Endothelial cell of umbilical vein (primary cell): ENCODE results near the gene KCNJ2. TPM values are rescaled to one million over a fixed set of nuclear protein-coding genes. Genes with fewer than 3 reads are reported as not detected.

Source experiments
- BruUV-seq: library from RNA; stranded (reverse); fragments of 400-500 nt; replicated peaks from 2 replicates; lab custom pipeline; 2021; lab: Mats Ljungman, UMichigan
- CTCF ChIA-PET: fragments of 300-600, 350-600 bp; sonication (Branson Sonifier 250); formaldehyde crosslinking; loops from one replicate; lab custom pipeline; 2021; ENCODE audit warnings: antibody characterized with exemption, inconsistent platforms; lab: Charles Lee
- POLR2A ChIA-PET: fragments of 300-600, 350-600 bp; sonication (Branson Sonifier 250); formaldehyde crosslinking; loops from one replicate; lab custom pipeline; 2021; ENCODE audit warnings: antibody characterized with exemption, inconsistent platforms; lab: Charles Lee
- DNase-seq: peaks from one replicate; pipeline ENCODE4 v3.0.0-alpha.2; 2011; ENCODE audit warnings: low read depth, low spot score
- FAIRE-seq: peaks from 2 replicates; lab custom pipeline; 2011; peaks lifted over from hg19 to GRCh38; lab: Jason Lieb, UNC
- H2AFZ ChIP-seq: 2 replicates; pipeline ENCODE4 v1.6.0; 2012; ENCODE audit warnings: low read depth, low read length, control low read depth, inconsistent platforms
- H3K27ac ChIP-seq: 2 replicates; pipeline ENCODE4 v1.5.1; 2011; ENCODE audit warnings: low read depth, mild to moderate bottlenecking, control low read depth, low read length, moderate library complexity; ENCODE audit not compliant: insufficient read depth
- H3K27me3 ChIP-seq, 2 experiments: 2 replicates each; pipeline versions ENCODE4 v1.6.0 to v1.6.1; 2011; ENCODE audit warnings: low read length in 2 of 2, mixed read lengths in 1 of 2; ENCODE audit not compliant: control insufficient read depth in 2 of 2, insufficient read depth in 2 of 2
- H3K36me3 ChIP-seq, 2 experiments: 2 replicates in 1 of 2; 3 replicates in 1 of 2; pipeline ENCODE4 v1.5.1; 2011; ENCODE audit warnings: low read length in 2 of 2, mild to moderate bottlenecking in 1 of 2, moderate library complexity in 1 of 2; ENCODE audit not compliant: control insufficient read depth in 2 of 2, insufficient read depth in 2 of 2; ENCODE audit errors: extremely low read depth in 1 of 2
- H3K4me1 ChIP-seq: 3 replicates; pipeline ENCODE4 v1.5.1; 2011; ENCODE audit warnings: mild to moderate bottlenecking, low read length; ENCODE audit not compliant: control insufficient read depth, insufficient read depth; ENCODE audit errors: extremely low read depth
- H3K4me2 ChIP-seq: 2 replicates; pipeline ENCODE4 v1.6.1; 2011; ENCODE audit warnings: low read length, control low read depth, mixed read lengths; ENCODE audit not compliant: insufficient read depth
- H3K4me3 ChIP-seq, 3 experiments: fragments of 200-600 bp in 1 of 3; sonication (generic), shearing (Covaris generic) in 1 of 3; replicated peaks in 1 of 3; 2 replicates each; pipeline ENCODE4 v1.5.1; 2011 to 2016; ENCODE audit warnings: control low read depth in 3 of 3, low read length in 3 of 3, mild to moderate bottlenecking in 2 of 3, inconsistent platforms in 1 of 3, low read depth in 1 of 3, moderate library complexity in 1 of 3; ENCODE audit not compliant: insufficient read depth in 1 of 3
- H3K79me2 ChIP-seq: 2 replicates; pipeline ENCODE4 v1.6.0; 2012; ENCODE audit warnings: low read length, inconsistent platforms; ENCODE audit not compliant: control insufficient read depth, insufficient read depth
- H3K9ac ChIP-seq: replicated peaks from 2 replicates; pipeline ENCODE3; 2011; ENCODE audit warnings: low read length, control low read depth; ENCODE audit not compliant: insufficient read depth; ENCODE audit errors: extremely low read depth
- H3K9me1 ChIP-seq: replicated peaks from 3 replicates; pipeline ENCODE4 v1.6.0; 2011; ENCODE audit warnings: mild to moderate bottlenecking, low read length; ENCODE audit not compliant: control insufficient read depth, insufficient read depth; ENCODE audit errors: extremely low read depth
- H3K9me3 ChIP-seq: replicated peaks from 2 replicates; pipeline ENCODE4 v1.5.1; 2012; ENCODE audit warnings: low read length, inconsistent platforms; ENCODE audit not compliant: control insufficient read depth, insufficient read depth
- H4K20me1 ChIP-seq: replicated peaks from 2 replicates; pipeline ENCODE3; 2011; ENCODE audit warnings: mild to moderate bottlenecking, low read length; ENCODE audit not compliant: control insufficient read depth, insufficient read depth; ENCODE audit errors: extremely low read depth
- CTCF ChIP-seq, 2 donors: IDR thresholded peaks; 1 replicate in 1 of 2; 2 replicates in 1 of 2; pipeline ENCODE4 v1.5.1; 2011; ENCODE audit warnings: low read length in 2 of 2, mild to moderate bottlenecking in 2 of 2, moderate library complexity in 2 of 2, control low read depth in 1 of 2, inconsistent platforms in 1 of 2, low read depth in 1 of 2; ENCODE audit not compliant: insufficient read depth in 1 of 2; ENCODE audit errors: extremely low read depth in 1 of 2
- FOS ChIP-seq: IDR thresholded peaks from 2 replicates; pipeline ENCODE4 v1.6.1; 2011; ENCODE audit warnings: mild to moderate bottlenecking, low read length, moderate library complexity, borderline replicate concordance; ENCODE audit not compliant: insufficient read depth
- GATA2 ChIP-seq: IDR thresholded peaks from 2 replicates; pipeline ENCODE4 v1.7.0; 2011; ENCODE audit warnings: low read depth, mild to moderate bottlenecking, moderate library complexity, mixed read lengths, low read length; ENCODE audit not compliant: insufficient read length, insufficient read depth
- JUN ChIP-seq: IDR thresholded peaks from 2 replicates; pipeline ENCODE4 v1.6.1; 2011; ENCODE audit warnings: borderline replicate concordance, low read depth; ENCODE audit not compliant: insufficient read length, insufficient read depth
- MYC ChIP-seq: IDR thresholded peaks from one replicate; pipeline ENCODE4 v1.6.1; 2011; ENCODE audit warnings: mild to moderate bottlenecking, low read depth, low read length
- POLR2AphosphoS5 ChIP-seq: IDR thresholded peaks from 2 replicates; pipeline ENCODE4 v1.6.1; 2012; ENCODE audit warnings: low read depth, mild to moderate bottlenecking, control low read depth, low read length, moderate library complexity; ENCODE audit not compliant: insufficient read depth
- dilution Hi-C: fragments of 300-500 bp; cut with MboI; formaldehyde crosslinking; loops from one replicate; pipeline ENCODE4 v1.15.0; 2019; ENCODE audit warnings: low sequenced_read_pairs; ENCODE audit not compliant: extremely low pct_ligation_motif_present
- intact Hi-C: fragments of 100-400 bp; cut with micrococcal nuclease; formaldehyde crosslinking; loops from one replicate; pipeline ENCODE4 v1.10.0; 2022
- polyA plus RNA-seq, 4 experiments: library from polyadenylated mRNA; depleted of rRNA in 3 of 4; stranded (reverse) in 3 of 4; unstranded in 1 of 4; fragments of >200 nt; gene quantifications; 2 replicates each; pipeline versions ENCODE4 v1.2.1 to v1.2.3, GENCODE V29; 2011 to 2012; ENCODE audit warnings: missing spikeins in 1 of 4
- total RNA-seq: library from RNA; stranded (reverse); gene quantifications from 2 replicates; pipeline ENCODE4 v1.2.3, GENCODE V29; 2021

KCNJ2 gene
- total and polyA plus RNA-seq, 2 donors (not counting 3 experiments of a cell fraction or from before 2014, with no cell fraction given), result 8.3 to 11.5 TPM

GRCh38 chr17:70158591-70158990, 10.7 kb upstream of the KCNJ2 start:
- dilution Hi-C loops, result no loop called here

GRCh38 chr17:70159980-70160379, 9.4 kb upstream of the KCNJ2 start:
- peaks cover 44% of the 10 kb centered on the region for H3K4me1 ChIP-seq
- no peaks in the 10 kb centered on the region for H3K9me1 ChIP-seq
- H3K27ac ChIP-seq, result peak overlapping the region; percentile 100
- POLR2A ChIA-PET, result interaction anchor here (0.9 to 2.1 kb wide), 5 partner anchors 9 to 286 kb away, joined by 3 to 10 read pairs (median 4); no protein-coding TSS in a partner anchor
- no peaks in the 10 kb centered on the region for H3K27me3 ChIP-seq
- no peaks in the 10 kb centered on the region for H4K20me1 ChIP-seq
- H3K4me2 ChIP-seq, result peak overlapping the region; percentile 97
- dilution Hi-C loops, result no loop called here
- H2AFZ ChIP-seq, result no peak overlapping the region
- H3K79me2 ChIP-seq, result no peaks in the 10 kb centered on the region
- intact Hi-C loops, result loop anchor here (2.0 kb wide), 1 partner anchor 561 kb away; no protein-coding TSS in a partner anchor
- FAIRE-seq, result no peak
- H3K4me3 ChIP-seq, result peak overlapping the region in 2 of 3 experiments; percentile 1 to 77
- CTCF ChIA-PET, result interaction anchor here (0.6 to 3.9 kb wide), 16 partner anchors 8 to 693 kb away, joined by 3 to 37 read pairs (median 4); partner anchors contain the start of gene KCNJ2
- no TSS peak for BruUV-seq
- peak; percentile 81 for DNase-seq
- peak; percentile 79 for TF ChIP-seq FOS
- TF ChIP-seq JUN, result peak; percentile 76
- TF ChIP-seq CTCF (IDR thresholded peaks at IDR 0.05; ENCODE audit: extremely low read depth in 1 of 2, insufficient read depth in 1 of 2, low read depth in 1 of 2, low read length in 2 of 2), result no peak
- peak; percentile 25 for TF ChIP-seq POLR2AphosphoS5
- peak; percentile 91 for TF ChIP-seq GATA2
- peak overlapping the region; percentile 99 for H3K9ac ChIP-seq
- H3K36me3 ChIP-seq, result no peaks in the 10 kb centered on the region
- no peaks in the 10 kb centered on the region for H3K9me3 ChIP-seq

More at GRCh38 chr17:70158591-70158990, 10.7 kb upstream of the KCNJ2 start:
- Histone ChIP-seq H3K36me3 (no peaks in the 10 kb centered on the region), H4K20me1 (no peaks in the 10 kb centered on the region), H3K9me3 (no peaks in the 10 kb centered on the region), H3K4me3 (peak overlapping the region; percentile 27 to 77 (median 47)), H3K4me1 (peaks cover 44% of the 10 kb centered on the region), H3K79me2 (no peaks in the 10 kb centered on the region), H3K4me2 (peak overlapping the region; percentile 97), H3K27me3 (no peaks in the 10 kb centered on the region), H3K27ac (peak overlapping the region; percentile 100), H3K9ac (peak overlapping the region; percentile 99), H3K9me1 (no peaks in the 10 kb centered on the region), H2AFZ (peak overlapping the region; percentile 34)
- BruUV-seq, result TSS peak; percentile 77
- no peak for FAIRE-seq
- ChIA-PET CTCF (interaction anchor here (1.0 to 3.9 kb wide), 10 partner anchors 9 to 636 kb away, joined by 4 to 37 read pairs (median 9); partner anchors contain the start of gene KCNJ2), POLR2A (interaction anchor here (0.7 to 2.4 kb wide), 6 partner anchors 9 to 619 kb away, joined by 3 to 10 read pairs (median 3); partner anchors contain the start of gene KCNJ2)
- intact Hi-C loops, result loop anchor here (1.0 to 2.0 kb wide), 4 partner anchors 10 to 560 kb away; no protein-coding TSS in a partner anchor
- TF ChIP-seq MYC (no peak), GATA2 (no peak), JUN (no peak)
- no peak for DNase-seq
